ENCODE results near the gene ZBTB37.

GRCh38 chr1:173934440-173934839 lies 66.3 kb downstream of the ZBTB37 start:
- TF ChIP-seq, protein P1, sequence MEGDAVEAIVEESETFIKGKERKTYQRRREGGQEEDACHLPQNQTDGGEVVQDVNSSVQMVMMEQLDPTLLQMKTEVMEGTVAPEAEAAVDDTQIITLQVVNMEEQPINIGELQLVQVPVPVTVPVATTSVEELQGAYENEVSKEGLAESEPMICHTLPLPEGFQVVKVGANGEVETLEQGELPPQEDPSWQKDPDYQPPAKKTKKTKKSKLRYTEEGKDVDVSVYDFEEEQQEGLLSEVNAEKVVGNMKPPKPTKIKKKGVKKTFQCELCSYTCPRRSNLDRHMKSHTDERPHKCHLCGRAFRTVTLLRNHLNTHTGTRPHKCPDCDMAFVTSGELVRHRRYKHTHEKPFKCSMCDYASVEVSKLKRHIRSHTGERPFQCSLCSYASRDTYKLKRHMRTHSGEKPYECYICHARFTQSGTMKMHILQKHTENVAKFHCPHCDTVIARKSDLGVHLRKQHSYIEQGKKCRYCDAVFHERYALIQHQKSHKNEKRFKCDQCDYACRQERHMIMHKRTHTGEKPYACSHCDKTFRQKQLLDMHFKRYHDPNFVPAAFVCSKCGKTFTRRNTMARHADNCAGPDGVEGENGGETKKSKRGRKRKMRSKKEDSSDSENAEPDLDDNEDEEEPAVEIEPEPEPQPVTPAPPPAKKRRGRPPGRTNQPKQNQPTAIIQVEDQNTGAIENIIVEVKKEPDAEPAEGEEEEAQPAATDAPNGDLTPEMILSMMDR (IDR thresholded peaks at IDR 0.05) = no peak
- no peak for TF ChIP-seq POLR2A (IDR thresholded peaks at IDR 0.05)
- no peak for TF ChIP-seq POLR2AphosphoS5 (IDR thresholded peaks at IDR 0.05)
